GM18951 (cell line): ENCODE data around the gene ANO1.

Experiments
- POLR2A ChIP-seq: IDR thresholded peaks from 4 replicates; pipeline ENCODE4 v1.6.1; 2011; ENCODE audit warnings: mild to moderate bottlenecking; ENCODE audit not compliant: insufficient read length, insufficient read depth; ENCODE audit errors: extremely low read depth
- in situ Hi-C: fragments of 300-500 bp; cut with MboI; formaldehyde crosslinking; loops from one replicate; pipeline ENCODE4 v1.12.0; 2022; ENCODE audit warnings: low sequenced_read_pairs, mixed read lengths, inconsistent platforms; ENCODE audit not compliant: unreplicated experiment

Gene ANO1

DNA sequence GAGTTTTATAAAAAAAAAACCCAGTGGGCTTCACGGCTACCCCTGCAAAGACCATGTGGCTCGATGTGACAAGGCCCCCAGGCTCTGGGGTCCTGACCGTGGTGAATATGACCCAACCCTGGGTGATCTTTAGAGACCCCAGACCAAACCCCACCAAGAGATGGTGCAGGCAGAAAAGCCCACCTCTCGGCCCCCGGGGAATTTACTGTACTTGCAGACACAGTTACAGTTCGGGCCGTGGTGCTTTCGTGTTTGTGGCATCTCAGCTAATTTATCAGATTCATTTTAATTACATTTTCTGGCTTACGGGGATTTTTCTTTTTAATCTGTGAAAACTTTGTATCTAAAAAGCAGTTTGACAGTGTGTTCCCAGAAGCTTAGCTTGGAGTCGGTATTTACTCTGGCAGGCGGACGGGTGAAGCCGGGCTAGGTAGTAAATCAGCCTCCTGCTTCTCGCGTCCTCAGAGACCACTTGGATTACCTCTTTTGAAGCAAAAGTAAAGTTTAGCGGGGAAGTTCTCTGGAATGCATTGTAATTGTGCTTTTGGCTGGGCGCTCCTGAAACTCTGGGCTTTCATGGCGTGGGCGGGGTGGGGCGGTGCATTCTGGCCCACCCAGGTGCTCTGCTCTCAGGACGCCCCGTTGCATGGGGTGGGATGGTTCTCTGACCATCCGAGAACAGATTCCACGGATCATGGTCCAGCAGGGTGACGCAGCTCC lies 25.3 kb downstream of the ANO1 start:
- in situ Hi-C loops, result no loop called here
- TF ChIP-seq POLR2A, result no peak

DNA sequence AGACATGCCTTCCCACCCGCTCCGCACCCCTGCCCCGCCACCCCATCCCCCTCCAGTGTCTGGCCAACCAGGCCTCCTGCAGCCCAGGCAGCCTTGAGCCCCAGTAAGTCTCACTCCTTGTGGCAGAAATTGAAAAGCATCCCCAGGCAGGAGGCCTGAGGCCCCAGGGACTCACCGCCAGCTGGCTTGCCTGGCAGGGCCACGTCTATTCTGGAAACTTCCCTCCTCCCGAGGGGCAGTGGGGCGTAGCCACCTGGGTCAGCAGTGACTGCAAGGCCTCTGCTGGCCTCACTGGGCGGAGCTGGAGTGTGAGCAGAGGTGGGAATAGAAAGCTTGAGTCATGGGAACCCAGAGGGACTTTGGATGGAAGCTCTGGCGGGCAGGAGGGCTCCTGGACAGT lies 26.3 kb downstream of the ANO1 start:
- no peak for TF ChIP-seq POLR2A
- in situ Hi-C loops, result no loop called here

DNA sequence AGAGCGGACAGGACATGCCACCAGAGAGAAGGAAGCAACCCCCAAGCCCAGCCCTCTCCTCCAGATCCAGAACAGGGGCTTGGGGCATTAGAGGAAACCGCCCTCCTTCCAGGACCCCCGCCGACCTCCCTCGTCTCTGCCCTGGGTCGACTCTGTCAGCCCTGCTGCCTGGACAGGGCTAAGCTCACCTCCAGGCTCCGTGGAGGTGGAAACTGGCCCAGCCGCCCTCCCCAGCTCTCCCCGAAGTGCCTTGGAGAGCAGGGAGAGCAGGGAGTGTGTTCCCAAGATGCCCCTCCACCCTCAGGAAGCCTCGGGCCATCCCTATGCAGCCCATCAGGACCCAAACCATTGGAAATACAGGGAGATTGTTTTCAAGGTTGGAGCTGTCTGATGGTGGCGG lies 26.8 kb downstream of the ANO1 start:
- no peak for TF ChIP-seq POLR2A
- in situ Hi-C loops, result no loop called here

DNA sequence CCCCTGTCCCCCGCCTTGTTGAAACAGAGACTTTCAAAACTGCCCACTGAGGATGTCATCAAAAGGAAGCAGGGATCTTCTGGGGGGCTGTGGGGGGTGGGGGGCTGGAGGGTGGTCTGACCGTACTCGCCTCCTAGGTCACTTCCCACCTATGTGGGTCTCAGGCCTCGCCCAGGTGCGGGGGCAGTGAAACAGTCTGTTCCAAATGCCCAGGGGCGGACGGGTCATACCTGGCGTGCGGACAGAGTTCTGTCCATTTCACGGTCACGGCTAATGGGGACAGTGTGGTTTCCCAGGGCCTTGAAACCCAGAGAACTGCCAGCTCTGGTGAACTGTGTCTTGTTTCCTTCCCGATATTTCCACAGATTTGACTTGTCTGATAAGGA lies 27.2 kb downstream of the ANO1 start:
- in situ Hi-C loops, result no loop called here
- no peak for TF ChIP-seq POLR2A

DNA sequence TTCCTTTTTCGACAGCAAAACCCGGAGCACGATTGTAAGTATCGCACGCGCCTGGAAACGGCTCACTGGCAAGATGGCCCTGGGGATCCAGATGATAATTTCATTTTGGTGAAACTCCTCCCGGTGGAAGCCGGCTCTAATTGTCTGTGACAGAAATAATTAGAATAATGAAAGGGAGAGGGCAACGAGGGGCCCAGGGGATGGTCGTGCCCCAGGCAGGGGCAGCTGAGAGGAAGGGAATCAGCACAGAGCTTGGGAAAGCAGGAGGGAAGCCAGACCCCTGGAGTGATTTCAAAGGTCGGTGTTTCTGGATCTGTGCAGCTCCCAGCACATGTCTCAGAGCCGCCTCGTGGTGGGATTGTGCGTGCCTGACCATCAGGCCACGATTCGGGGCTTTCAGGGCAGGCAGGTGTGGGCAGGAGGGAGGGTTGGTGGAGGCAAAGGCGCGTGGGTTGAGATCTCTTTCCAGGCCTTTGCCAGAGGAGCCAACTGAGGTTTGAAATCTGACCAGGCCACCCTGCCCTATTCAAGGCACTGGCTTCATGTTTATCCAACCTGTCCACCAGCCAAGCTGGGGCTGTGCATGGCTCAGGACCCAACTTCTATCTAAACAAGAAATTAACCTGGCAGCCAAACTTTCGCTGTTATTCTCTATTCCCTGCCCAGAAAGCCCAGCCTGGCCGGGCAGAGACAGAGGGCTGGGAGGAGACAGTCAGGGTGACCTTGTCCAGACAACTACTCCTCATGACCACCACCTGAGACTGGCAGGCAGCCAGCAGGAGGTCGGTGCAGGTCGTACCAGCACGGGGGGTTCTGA lies 27.8 kb downstream of the ANO1 start:
- no peak for TF ChIP-seq POLR2A
- in situ Hi-C loops, result no loop called here

DNA sequence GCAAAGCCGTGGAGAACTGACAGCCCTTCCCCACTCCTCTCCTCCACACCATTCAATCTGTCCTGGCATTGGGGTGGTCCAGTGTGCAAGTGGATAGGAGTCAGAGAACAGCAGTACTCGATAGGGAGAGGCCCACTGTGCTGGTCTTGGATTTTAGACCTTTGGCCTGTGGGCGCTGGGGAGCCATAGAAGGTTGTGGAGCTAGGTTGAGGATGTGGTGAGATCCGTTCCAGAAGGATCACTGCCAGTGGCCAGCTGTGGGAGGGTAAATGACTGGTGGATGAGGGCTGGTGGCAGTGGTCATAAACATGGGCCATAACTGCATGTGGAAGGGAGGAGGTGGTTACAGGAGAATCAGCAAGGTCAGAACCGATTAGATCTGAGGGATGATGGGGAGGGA lies 28.6 kb downstream of the ANO1 start:
- in situ Hi-C loops, result no loop called here
- TF ChIP-seq POLR2A, result no peak

DNA sequence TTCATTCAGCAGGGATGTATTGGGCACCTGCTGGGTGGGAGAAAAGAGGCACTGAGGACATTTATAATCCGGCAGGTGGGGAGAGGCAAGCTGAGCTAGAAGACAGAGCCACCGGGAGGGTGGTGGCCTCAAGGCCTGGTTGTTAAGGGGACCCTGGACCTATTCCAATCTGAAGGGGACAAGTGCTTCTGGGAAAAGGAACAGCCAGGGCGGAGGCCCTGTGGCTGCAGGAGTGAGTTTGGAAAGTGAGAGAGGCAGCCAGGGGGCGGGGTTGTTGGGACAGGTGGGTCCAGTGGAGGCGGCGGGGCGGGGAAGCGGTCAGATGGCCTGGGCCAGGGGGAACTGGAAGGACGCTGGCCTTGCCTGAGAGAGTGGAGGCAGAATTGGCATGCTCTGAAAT lies 29.1 kb downstream of the ANO1 start:
- no peak for TF ChIP-seq POLR2A
- in situ Hi-C loops, result no loop called here

DNA sequence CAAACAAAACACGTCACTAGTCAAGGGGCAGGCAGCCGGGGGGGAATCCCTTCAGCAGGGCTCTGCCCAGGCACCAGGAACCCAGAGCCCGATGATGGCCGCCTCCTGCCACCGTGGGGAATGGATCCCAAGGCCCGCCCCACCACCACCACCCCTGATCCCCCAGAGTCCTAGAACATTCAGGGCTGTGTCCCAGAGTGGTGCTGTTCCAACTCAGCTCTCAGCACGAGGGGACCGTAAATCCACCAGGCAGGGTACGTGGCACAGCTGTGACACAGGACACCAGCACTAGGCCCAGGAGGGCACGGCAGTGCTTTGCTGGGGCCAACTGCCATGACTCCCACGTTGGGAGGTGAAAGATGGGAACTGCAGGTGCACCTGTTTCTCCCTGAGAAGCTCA lies 29.6 kb downstream of the ANO1 start:
- in situ Hi-C loops, result no loop called here
- no peak for TF ChIP-seq POLR2A

DNA sequence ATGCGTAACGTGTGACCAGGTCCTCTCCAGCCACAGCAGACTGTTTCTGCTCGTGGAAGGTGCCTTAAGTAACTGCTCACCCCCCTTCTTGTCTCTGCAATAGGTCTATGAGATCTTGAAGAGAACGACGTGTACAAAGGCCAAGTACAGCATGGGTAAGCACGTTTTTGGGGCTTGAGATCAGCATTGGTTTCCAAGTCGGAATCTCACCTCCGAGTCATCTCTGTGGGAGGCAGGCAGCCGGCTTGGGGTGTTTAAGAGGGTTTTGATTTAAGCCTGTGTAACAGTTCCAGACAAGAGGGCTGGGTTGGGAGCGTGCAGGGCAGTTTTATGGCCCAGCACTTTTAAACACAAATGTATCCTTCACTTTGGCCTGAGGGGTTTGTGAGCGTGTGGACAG lies 30.1 kb downstream of the ANO1 start:
- in situ Hi-C loops, result no loop called here

DNA sequence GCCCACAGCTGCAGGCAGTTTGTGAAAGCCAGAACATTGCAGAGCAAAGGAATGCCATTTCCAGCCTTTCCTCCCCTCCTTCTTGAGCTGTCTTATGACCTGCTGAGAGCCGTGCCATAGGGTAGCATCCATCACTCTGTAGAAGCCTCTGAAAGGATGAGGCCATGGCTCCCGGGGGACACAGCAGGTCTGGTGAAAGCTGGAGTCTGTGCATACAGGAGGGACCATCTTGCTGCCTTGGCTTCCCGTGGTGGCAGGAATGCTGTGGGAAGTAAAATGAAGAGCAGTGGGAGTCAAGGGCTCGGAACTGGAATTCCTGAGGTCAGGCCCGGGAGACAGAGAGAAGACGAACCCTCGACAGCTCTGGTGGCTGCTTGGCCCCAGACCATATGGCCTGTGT lies 30.9 kb downstream of the ANO1 start:
- in situ Hi-C loops, result no loop called here
- TF ChIP-seq POLR2A, result no peak

More for the DNA sequence above, 30.1 kb downstream of the ANO1 start:
- TF ChIP-seq POLR2A, result no peak

DNA sequence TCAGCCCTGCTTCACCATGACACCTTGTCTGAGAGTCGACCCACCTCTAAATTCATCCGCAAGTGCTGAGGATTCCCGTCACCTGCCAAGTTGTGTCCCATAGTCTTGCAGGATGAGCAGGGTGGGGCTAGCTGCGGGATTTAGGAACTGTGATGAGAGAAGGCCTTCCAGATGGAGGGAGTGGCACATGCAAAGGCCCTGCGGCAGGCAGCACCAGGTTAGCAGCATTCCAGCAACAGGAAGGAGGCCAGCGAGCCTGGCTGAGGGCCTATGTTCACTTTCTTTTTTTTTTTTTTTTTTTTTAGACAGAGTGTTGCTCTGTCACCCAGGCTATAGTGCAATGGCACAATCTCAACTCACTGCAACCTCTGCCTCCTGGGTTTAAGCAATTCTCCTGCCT lies 31.8 kb downstream of the ANO1 start:
- TF ChIP-seq POLR2A, result no peak
- in situ Hi-C loops, result no loop called here

DNA sequence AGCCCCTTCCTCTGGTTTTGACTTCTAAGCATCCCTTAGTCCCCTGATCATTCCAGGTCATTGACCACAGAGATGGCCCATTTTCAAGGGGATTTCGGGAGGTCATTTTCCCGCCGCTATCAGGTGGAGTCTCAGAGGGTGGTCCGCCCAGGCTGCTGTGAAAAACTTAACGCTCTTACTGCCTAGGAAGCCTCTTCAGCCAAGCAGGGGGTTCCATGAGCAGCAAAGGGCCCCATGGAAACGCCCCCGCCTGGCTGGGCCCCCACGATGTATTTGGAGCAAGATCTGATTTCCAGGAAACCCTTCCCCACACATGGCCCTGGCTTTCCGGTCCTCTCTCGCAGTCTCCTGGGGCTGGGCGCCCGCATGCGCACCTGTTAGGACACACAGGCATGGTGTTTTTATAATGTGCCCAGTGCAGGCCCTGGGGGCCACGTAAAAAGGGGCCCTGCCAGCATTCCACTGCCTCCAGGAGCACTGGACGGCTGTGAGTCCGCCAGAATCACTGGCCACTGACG lies 32.5 kb downstream of the ANO1 start:
- in situ Hi-C loops, result no loop called here

DNA sequence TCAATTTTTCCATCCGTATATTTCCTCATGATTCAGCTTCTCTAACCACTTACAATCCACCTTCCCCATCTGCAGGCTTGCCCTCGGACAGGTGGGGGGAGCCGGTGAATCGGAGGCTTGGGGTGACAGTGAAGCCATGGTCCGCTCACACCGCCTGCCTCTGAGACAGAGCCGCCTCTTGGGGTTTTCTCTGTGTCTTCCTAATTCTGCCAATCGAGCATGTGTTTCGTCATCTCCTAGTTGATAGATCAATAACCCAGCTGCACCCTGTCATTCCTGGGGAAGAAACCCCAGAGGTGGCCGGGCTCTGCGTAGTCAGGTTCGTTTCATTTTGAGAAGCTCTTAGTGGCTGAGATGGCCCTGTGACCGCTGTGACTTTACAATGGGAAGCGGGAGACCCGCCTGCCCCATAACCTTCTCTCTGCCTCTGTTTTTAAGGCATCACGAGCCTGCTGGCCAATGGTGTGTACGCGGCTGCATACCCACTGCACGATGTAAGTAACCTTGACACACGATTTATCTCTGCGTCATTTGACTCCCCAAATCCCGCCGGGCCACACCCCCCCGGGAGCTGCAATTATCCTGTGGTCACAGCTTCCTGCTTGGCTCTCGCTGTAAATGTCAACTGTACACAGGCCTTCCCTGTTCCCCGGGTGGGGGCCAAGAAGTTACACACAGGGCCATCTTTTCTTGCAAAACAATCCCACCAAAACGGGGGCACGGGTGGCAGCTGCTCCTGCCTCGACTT lies 33.3 kb downstream of the ANO1 start:
- in situ Hi-C loops, result no loop called here
- no peak for TF ChIP-seq POLR2A

More for the DNA sequence above, 32.5 kb downstream of the ANO1 start:
- no peak for TF ChIP-seq POLR2A
